Sigmoid colon (tissue), 4 donors: ENCODE results near the gene ZNF451.

ENCODE experiments used
- EP300 ChIP-seq, 4 donors: sonication (generic); formaldehyde crosslinking; IDR thresholded peaks; one replicate each; pipeline ENCODE4 v1.6.1; 2017; ENCODE audit warnings: antibody characterized with exemption in 4 of 4
- POLR2AphosphoS5 ChIP-seq, 4 donors: sonication (generic); formaldehyde crosslinking; IDR thresholded peaks; one replicate each; pipeline ENCODE4 v1.6.1; 2017; ENCODE audit warnings: antibody characterized with exemption in 4 of 4
- TF ChIP-seq, protein P1 (sequence below), 4 experiments: fragments of 450-650 bp in 3 of 4; fragments of 200-600 bp in 1 of 4; IDR thresholded peaks; one replicate each; pipeline ENCODE4 v1.5.1; 2016 to 2019; ENCODE audit warnings: antibody characterized with exemption in 4 of 4, mild to moderate bottlenecking in 3 of 4, moderate library complexity in 2 of 4

GRCh38 chr6:57158658-57159057 is 68.7 kb downstream of the ZNF451 start:
- no peak for TF ChIP-seq POLR2AphosphoS5 (IDR thresholded peaks at IDR 0.05)
- TF ChIP-seq, protein P1, sequence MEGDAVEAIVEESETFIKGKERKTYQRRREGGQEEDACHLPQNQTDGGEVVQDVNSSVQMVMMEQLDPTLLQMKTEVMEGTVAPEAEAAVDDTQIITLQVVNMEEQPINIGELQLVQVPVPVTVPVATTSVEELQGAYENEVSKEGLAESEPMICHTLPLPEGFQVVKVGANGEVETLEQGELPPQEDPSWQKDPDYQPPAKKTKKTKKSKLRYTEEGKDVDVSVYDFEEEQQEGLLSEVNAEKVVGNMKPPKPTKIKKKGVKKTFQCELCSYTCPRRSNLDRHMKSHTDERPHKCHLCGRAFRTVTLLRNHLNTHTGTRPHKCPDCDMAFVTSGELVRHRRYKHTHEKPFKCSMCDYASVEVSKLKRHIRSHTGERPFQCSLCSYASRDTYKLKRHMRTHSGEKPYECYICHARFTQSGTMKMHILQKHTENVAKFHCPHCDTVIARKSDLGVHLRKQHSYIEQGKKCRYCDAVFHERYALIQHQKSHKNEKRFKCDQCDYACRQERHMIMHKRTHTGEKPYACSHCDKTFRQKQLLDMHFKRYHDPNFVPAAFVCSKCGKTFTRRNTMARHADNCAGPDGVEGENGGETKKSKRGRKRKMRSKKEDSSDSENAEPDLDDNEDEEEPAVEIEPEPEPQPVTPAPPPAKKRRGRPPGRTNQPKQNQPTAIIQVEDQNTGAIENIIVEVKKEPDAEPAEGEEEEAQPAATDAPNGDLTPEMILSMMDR (IDR thresholded peaks at IDR 0.05) = no peak
- no peak for TF ChIP-seq EP300 (IDR thresholded peaks at IDR 0.05)
